Mucosa of rectum (tissue), 2 donors: ENCODE results near the gene BAG3.
A peak's percentile ranks its signal among the peaks of the same experiment; 100 is the strongest.

ENCODE experiments used
- H3K27ac ChIP-seq, 2 donors: one replicate each; pipeline ENCODE4 v1.7.0; 2013; ENCODE audit warnings: inconsistent platforms in 2 of 2, low read depth in 2 of 2, low read length in 2 of 2
- H3K27me3 ChIP-seq, 2 donors: one replicate each; pipeline ENCODE4 v1.7.0; 2013; ENCODE audit warnings: low read length in 2 of 2; ENCODE audit not compliant: control insufficient read depth in 2 of 2, insufficient read depth in 2 of 2
- H3K36me3 ChIP-seq, 2 donors: one replicate each; pipeline ENCODE4 v1.7.0; 2013; ENCODE audit warnings: low read length in 2 of 2; ENCODE audit not compliant: control insufficient read depth in 2 of 2, insufficient read depth in 2 of 2
- H3K4me1 ChIP-seq, 2 donors: one replicate each; pipeline ENCODE4 v1.7.0; 2013; ENCODE audit warnings: low read length in 2 of 2, mild to moderate bottlenecking in 1 of 2; ENCODE audit not compliant: control insufficient read depth in 2 of 2, insufficient read depth in 2 of 2
- H3K4me3 ChIP-seq, 2 donors: one replicate each; pipeline ENCODE4 v1.7.0; 2013; ENCODE audit warnings: low read length in 2 of 2
- H3K9ac ChIP-seq, 2 donors: one replicate each; pipeline ENCODE4 v1.7.0; 2013; ENCODE audit warnings: low read length in 2 of 2, low read depth in 1 of 2, mild to moderate bottlenecking in 1 of 2
- H3K9me3 ChIP-seq, 2 donors: one replicate each; pipeline ENCODE4 v1.7.0; 2013; ENCODE audit warnings: low read length in 2 of 2; ENCODE audit not compliant: control insufficient read depth in 2 of 2
- donor health status: healthy.
- donor health status: Normal muscosa, but diverticular disease.

Gene BAG3

GRCh38 chr10:119640384-119640783, 10.8 kb upstream of the BAG3 start:
- Histone ChIP-seq H3K27ac (no peak overlapping the region), H3K9ac (no peak overlapping the region), H3K4me1 (no peaks in the 10 kb centered on the region), H3K9me3 (no peaks in the 10 kb centered on the region), H3K4me3 (no peak overlapping the region), H3K36me3 (no peaks in the 10 kb centered on the region), H3K27me3 (no peaks in the 10 kb centered on the region)

GRCh38 chr10:119640875-119641526, 10.2 kb upstream of the BAG3 start:
- Histone ChIP-seq H3K4me1 (no peaks in the 10 kb centered on the region), H3K9me3 (no peaks in the 10 kb centered on the region), H3K4me3 (no peak overlapping the region), H3K36me3 (no peaks in the 10 kb centered on the region), H3K9ac (no peak overlapping the region), H3K27ac (no peak overlapping the region), H3K27me3 (no peaks in the 10 kb centered on the region)

GRCh38 chr10:119642556-119643111, 8.5 kb upstream of the BAG3 start:
- Histone ChIP-seq H3K36me3 (no peaks in the 10 kb centered on the region), H3K27ac (no peak overlapping the region), H3K4me3 (no peak overlapping the region), H3K9me3 (no peaks in the 10 kb centered on the region), H3K9ac (no peak overlapping the region), H3K4me1 (no peaks in the 10 kb centered on the region), H3K27me3 (no peaks in the 10 kb centered on the region)

- Histone ChIP-seq H3K4me3 (no peak overlapping the region), H3K27me3 (no peaks in the 10 kb centered on the region), H3K36me3 (no peaks in the 10 kb centered on the region), H3K9me3 (no peaks in the 10 kb centered on the region), H3K9ac (no peak overlapping the region), H3K27ac (no peak overlapping the region), H3K4me1 (no peaks in the 10 kb centered on the region)
These were observed 7.6 kb upstream of the BAG3 start for GRCh38 chr10:119643306-119644204.

GRCh38 chr10:119644205-119644814, 6.9 kb upstream of the BAG3 start:
- Histone ChIP-seq H3K27ac (no peak overlapping the region), H3K4me1 (no peaks in the 10 kb centered on the region), H3K27me3 (no peaks in the 10 kb centered on the region), H3K9ac (no peak overlapping the region), H3K36me3 (no peaks in the 10 kb centered on the region), H3K9me3 (no peaks in the 10 kb centered on the region), H3K4me3 (no peak overlapping the region)

GRCh38 chr10:119644994-119645393, 6.2 kb upstream of the BAG3 start:
- no peak overlapping the region for H3K4me3 ChIP-seq
- no peaks in the 10 kb centered on the region for H3K4me1 ChIP-seq
- H3K27me3 ChIP-seq: no peaks in the 10 kb centered on the region
- H3K9ac ChIP-seq: no peak overlapping the region
- H3K36me3 ChIP-seq: no peaks in the 10 kb centered on the region
- H3K9me3 ChIP-seq: no peaks in the 10 kb centered on the region
- no peak overlapping the region for H3K27ac ChIP-seq

- peak overlapping the region in 1 of 2 donors; percentile 84 for H3K4me3 ChIP-seq
- no peak overlapping the region for H3K9ac ChIP-seq
- H3K4me1 ChIP-seq: peaks cover 11 to 24% of the 10 kb centered on the region in 2 donors
- no peak overlapping the region for H3K27ac ChIP-seq
- H3K9me3 ChIP-seq: no peaks in the 10 kb centered on the region
- no peaks in the 10 kb centered on the region for H3K36me3 ChIP-seq
- no peaks in the 10 kb centered on the region for H3K27me3 ChIP-seq
These were observed 1.1 kb upstream of the BAG3 start for GRCh38 chr10:119650062-119650461.

GRCh38 chr10:119651514-119652360, 557 bp downstream of the BAG3 start:
- H3K27me3 ChIP-seq: no peaks in the 10 kb centered on the region
- peak overlapping the region; percentile 84 to 87 for H3K4me3 ChIP-seq
- peaks cover 12 to 26% of the 10 kb centered on the region in 2 donors for H3K4me1 ChIP-seq
- H3K9ac ChIP-seq: peak overlapping the region; percentile 74 to 95
- H3K9me3 ChIP-seq: no peaks in the 10 kb centered on the region
- H3K36me3 ChIP-seq: peaks cover 0 to 1% of the 10 kb centered on the region in 2 donors
- H3K27ac ChIP-seq: peak overlapping the region; percentile 88 to 89

- Histone ChIP-seq H3K27ac (peak overlapping the region; percentile 88 to 89), H3K9me3 (no peaks in the 10 kb centered on the region), H3K4me1 (peaks cover 12 to 26% of the 10 kb centered on the region in 2 donors)
These were observed 1.2 kb downstream of the BAG3 start for GRCh38 chr10:119652361-119652730.

More at GRCh38 chr10:119652361-119652730, 1.2 kb downstream of the BAG3 start:
- H3K27me3 ChIP-seq: no peaks in the 10 kb centered on the region
- H3K36me3 ChIP-seq: peaks cover 0 to 4% of the 10 kb centered on the region in 2 donors
- peak overlapping the region; percentile 74 to 95 for H3K9ac ChIP-seq
- peak overlapping the region; percentile 84 to 87 for H3K4me3 ChIP-seq
